Stimulated activated CD8-positive, alpha-beta memory T cell treated with anti-CD3 and anti-CD28 coated beads, Interleukin-2, amount 100 ng/mL, for 1 hour (primary cell): ENCODE measurements around the gene ZFP57.

Experiments
- DNase-seq, 2 donors: peaks; one replicate each; pipeline ENCODE4 v3.0.0-alpha.2; 2020; ENCODE audit warnings: low read depth in 2 of 2

ZFP57 gene

DNA sequence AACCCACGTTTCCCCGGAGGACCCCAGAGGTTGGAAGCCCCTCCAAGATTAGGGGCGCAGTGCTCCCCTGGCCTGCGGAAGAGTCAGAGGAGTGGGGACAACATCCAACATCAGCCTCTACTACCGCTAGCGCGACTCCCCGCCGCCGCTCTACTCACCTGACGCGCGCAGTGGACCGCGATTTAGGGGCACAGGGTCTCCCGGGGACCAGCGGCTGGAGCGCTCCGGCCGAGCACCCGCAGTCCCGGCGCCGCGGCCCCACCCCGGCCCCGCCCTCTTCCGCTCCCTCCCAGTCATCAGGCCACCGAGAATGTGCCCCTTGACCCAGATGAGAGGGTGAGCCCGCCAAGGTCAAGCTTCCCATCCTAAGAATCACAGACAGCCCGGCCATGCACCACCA lies at the start of gene ZFP57:
Gene ZFP57 (minus strand): TSS at position 249 of the 400 bp plus-strand sequence. CDS start 4,149 bp downstream, outside the sequence.
- no peak for DNase-seq

DNA sequence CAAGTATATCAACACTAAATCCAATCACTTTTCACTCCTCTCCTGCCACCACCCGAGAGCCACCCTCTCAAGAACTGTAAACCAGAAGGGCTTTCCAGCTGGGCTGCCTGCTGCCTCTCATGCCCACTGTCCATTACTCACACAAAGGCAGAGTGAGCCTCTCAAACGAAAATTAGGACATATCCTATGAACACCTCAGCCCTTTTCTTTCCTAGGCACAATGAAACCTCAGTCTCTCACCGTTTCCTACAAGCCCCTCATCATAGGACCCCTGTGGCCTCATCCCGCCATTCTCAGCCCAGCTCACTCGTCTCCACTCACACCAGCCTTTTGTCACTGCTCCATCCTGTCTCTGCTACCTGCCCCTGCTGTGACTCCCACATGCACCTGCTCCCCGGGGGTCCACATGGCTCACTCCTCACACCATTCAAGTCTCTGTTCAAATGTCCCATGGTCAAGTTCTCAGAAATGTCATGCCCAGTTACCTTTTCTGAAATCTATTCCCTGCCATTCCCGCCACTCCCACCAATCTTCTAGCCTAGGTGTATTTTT lies 49.7 kb upstream of the ZFP57 start:
- no peak for DNase-seq

DNA sequence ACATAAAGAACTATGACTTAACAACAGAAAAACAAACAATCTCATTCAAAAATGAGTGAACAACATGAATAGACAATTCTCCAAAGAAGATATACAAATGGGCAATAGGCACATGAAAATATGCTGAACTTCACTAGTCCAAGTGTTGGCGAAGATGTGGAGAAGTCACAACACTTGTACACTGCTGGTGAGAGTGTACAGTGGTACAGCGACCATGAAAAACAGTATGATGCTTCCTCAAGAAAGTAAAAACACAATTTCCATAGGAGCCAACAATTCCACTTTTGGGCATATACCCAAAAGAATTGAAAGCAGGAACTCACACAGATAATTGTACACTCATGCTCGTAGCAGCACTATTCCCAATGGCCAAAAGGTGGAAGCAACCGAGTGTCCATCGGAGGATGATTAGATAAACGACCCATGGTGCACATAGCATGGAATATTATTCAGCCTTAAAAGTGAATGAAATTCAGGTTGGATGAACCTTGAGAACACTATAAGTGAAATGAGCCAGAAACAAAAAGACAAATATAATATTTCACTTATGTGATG lies 48.9 kb upstream of the ZFP57 start:
- no peak for DNase-seq

GRCh38 chr6:29728875-29729270 lies 47.9 kb upstream of the ZFP57 start:
- DNase-seq: no peak

- DNase-seq: no peak
Measured at GRCh38 chr6:29728173-29728874, 47.4 kb upstream of the ZFP57 start.

GRCh38 chr6:29727637-29728036 lies 46.7 kb upstream of the ZFP57 start:
- no peak for DNase-seq

DNA sequence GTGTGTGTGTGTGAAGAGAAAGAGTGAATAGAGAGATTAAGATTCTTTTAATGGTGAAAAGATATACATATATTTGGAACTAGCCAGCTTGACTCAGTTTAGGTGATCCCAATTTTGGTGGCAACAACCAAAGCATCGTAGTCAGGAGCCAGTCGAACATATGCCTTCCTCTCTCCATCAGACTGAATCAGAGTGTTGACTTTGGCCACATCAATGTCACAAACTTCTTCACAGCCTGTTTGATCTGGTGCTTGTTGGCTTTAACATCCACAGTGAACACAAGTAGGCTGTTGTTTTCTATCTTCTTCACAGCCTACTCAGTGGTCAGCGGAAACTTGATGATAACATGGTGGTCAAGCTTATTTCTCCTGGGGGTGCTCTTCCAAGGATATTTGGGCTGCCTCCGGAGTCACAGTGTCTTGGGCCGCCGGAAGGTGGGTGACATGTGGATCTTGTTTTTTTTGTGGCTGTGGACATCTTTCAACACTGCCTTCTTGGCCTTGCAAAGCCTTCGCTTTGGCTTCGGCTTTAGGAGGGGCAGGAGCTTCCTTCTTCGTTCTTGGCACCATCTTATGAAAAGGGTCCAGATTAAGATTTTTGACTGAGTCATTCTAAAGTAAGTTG lies 45.7 kb upstream of the ZFP57 start:
- no peak for DNase-seq

DNA sequence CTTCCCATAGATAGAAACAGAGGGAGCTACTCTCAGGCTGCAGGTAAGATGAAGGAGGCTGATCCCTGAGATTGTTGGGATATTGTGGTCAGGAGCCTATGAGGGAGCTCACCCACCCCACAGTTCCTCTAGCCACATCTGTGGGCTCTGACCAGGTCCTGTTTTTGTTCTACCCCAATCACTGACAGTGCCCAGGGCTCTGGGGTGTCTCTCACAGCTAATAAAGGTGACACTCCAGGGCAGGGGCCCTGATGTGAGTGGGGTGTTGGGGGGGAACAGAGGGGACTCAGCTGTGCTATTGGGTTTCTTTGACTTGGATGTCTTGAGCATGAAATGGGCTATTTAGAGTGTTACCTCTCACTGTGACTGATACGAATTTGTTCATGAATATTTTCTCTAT lies 45.0 kb upstream of the ZFP57 start:
- no peak for DNase-seq

- DNase-seq: no peak
Measured at GRCh38 chr6:29724937-29725869, 44.3 kb upstream of the ZFP57 start.

DNA sequence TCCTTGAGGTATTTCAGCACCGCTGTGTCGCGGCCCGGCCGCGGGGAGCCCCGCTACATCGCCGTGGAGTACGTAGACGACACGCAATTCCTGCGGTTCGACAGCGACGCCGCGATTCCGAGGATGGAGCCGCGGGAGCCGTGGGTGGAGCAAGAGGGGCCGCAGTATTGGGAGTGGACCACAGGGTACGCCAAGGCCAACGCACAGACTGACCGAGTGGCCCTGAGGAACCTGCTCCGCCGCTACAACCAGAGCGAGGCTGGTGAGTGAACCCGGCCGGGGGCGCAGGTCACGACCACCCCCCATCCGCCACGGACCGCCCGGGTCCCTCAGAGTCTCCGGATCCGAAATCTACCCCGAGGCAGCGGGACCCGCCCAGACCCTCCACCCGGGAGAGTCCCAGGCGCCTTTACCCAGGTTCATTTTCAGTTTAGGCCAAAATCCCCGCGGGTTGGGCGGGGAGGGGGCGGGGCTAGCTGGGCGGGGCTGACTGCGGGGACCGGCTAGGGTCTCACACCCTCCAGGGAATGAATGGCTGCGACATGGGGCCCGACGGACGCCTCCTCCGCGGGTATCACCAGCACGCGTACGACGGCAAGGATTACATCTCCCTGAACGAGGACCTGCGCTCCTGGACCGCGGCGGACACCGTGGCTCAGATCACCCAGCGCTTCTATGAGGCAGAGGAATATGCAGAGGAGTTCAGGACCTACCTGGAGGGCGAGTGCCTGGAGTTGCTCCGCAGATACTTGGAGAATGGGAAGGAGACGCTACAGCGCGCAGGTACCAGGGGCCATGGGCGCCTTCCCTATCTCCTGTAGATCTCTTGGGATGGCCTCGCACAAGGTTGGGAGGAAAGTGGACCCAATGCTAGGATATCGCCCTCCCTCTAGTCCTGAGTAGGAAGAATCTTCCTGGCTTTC lies 43.0 kb upstream of the ZFP57 start:
- peak; percentile 63 to 65 for DNase-seq

DNA sequence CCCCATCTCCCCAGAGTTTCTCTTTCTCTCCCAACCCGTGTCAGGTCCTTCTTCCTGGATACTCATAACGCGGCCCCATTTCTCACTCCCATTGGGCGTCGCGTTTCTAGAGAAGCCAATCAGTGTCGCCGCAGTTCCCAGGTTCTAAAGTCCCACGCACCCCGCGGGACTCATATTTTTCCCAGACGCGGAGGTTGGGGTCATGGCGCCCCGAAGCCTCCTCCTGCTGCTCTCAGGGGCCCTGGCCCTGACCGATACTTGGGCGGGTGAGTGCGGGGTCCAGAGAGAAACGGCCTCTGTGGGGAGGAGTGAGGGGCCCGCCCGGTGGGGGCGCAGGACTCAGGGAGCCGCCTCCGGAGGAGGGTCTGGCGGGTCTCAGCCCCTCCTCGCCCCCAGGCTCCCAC lies 42.3 kb upstream of the ZFP57 start, which contains the start of gene HLA-F:
Gene HLA-F (plus strand): TSS at position 173 of the 404 bp plus-strand sequence. CDS start 30 bp downstream, at position 203.
- peak; percentile 68 to 74 for DNase-seq

DNA sequence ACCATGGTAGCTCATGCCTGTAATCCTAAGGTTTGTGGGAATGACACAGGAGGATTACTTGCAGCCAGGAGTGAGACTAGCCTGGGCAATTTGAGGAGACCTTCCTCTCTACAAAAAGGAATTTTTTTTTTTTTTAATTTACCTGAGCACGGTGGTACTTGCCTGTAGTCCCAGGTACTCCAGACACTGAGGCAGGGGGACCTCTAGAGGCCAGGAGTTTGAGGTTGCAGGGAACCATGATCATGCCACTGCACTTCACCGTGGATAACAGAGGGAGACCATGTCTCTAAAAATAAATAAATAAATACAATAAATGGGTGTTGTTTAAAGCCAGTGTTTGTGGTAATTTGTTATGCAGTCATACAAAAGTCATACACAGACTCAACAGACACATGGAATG lies 39.9 kb upstream of the ZFP57 start:
- no peak for DNase-seq

DNA sequence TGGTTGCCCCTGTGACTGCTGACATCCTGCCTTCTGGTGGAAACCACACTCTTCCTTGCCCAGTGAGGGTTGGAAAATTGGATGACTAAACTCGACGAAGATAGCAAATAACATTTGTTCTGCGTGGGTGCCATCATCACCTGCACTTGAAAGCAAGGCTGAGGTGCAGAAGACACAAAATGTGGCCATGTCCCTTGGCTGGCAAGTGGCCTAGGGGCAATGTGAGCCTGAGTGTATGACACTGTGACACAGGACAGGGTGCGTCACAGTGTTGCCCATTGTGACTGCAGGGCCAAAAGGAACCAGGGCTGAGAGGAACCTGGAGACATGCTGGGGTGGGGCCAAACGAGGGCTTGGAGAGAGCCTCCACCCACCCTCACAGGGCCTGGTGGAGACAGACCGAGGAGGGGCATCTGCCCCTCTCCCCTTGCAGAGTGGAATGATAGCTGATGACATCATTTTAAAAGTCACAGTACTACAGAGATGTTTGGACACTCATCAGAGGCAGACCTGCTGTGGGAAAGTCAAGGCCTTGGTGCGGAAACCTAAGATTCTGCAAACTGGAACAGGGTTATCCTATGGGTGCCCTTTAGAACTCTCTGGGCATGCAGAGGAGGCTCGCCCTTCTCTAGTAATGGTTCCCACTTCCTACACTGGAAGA lies 29.5 kb upstream of the ZFP57 start:
- DNase-seq: no peak

GRCh38 chr6:29709188-29709587 lies 28.2 kb upstream of the ZFP57 start:
- no peak for DNase-seq

GRCh38 chr6:29708432-29709179 lies 27.7 kb upstream of the ZFP57 start:
- peak in 1 of 2 donors; percentile 33 for DNase-seq

DNA sequence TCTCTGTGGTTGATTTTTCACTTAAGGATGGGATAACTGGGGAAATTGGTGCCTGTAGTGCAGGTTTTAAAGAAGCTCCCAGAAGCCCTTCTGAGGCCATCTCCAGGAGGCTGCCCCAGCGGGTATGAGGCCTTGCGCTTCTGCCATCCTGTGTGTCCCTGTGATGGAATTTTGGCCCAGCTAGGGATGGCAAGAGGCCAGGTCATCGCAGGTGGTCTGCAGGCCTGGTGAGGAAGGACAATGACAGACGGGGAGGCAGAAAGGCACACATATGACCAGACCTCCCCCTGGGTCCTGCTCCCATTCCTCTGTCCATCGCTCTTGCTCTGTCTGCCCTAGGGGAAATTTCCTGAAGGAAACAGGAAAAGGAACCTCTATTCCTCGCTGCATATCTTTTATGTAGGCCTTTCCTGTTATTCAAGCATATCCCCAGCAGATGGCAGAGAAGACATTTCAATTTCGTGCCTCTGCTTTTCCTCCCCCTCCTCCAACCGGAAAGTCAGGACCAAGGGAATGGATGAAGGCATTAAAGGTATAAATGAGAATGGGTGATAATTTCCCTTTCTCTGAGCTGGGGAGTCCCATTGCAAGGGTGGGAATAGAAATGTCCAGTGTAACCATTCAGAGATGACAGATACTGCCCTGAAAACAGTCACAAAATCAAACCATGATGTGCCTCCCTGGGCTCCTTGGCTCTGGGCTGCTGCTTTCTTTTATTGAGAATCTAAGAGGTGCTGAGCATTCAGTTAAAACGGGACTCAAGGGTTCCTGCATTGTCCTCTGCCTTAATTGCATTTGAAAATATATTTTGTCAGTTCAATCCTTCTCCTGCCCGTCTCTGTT lies 24.7 kb upstream of the ZFP57 start:
- DNase-seq: no peak

DNA sequence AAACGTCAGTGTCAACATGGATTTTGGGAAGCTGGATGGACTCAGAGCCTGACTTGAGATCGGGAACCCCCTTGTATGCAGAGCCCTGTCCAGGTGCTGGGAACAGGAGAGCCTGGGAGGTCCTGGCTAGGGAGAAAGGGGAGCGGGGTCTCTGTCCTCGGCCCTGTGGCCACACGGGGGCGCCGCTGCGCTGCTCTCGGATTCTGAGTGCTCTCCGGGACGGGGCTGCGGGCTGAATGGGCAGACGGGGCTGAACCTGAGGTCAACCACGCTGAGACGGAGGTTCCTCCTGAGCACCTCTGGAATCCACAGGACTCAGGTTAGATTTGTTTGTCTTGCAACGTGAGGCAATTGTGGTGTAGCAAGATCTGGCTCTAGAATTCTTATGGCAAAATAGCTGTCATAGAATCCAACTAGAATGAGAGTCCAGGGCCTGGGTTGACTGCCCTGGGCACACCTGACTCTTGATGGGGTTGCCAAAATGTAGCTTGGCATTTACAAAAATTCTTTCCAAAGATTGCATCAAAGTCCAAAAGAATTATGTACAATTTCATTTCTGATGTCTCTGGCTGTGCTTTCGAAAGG lies 21.7 kb upstream of the ZFP57 start:
- peak; percentile 58 to 59 for DNase-seq
